Stimulated activated naive CD4-positive, alpha-beta T cell treated with Interleukin-2 at 50 U/mL for 16 hours (primary cell): Measurements from ENCODE around the gene FBLN1.
A peak's percentile ranks its signal among the peaks of the same experiment; 100 is the strongest.

Experiments used
- DNase-seq: peaks from one replicate; lab custom pipeline; 2025; lab: John Stamatoyannopoulos, UW

FBLN1 gene

DNA sequence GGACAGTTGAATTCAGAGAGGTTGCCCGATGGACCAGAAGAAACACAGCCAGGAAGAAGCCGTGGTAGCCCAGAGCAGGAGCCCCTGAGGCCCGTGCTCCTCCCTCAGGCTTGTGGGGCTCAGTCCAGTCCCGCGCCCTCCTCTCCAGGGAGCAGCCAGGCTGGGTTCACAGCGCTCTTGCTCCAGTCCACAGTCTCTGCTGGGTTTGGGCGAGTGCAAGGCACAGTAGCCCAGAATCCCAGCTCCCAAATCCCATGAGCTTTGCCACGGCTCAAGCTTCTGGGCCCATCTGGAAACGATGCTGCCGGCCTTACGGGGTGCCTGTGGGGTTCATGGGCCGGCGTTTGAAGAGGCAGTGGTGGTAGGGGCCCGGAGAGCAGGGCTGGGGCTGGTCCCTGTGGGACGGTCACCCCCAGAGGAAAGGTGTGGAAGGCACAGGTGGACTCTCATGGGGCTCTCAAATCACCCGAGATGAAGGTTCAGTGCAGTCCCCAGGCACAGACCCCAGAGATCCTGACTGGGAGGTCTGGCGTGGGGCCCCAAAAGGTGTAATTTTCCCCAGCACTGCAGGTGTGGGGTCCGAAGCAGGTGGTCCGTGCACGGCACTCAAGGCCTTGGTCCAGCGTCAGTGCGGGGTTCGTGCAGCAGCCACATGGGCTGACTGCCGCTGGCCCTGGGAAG lies 138.4 kb downstream of the FBLN1 start:
- DNase-seq, result no peak

- DNase-seq, result no peak
These were observed 140.3 kb downstream of the FBLN1 start for GRCh38 chr22:45642986-45643385.

- no peak for DNase-seq
These were observed 142.0 kb downstream of the FBLN1 start for GRCh38 chr22:45644714-45645113.

DNA sequence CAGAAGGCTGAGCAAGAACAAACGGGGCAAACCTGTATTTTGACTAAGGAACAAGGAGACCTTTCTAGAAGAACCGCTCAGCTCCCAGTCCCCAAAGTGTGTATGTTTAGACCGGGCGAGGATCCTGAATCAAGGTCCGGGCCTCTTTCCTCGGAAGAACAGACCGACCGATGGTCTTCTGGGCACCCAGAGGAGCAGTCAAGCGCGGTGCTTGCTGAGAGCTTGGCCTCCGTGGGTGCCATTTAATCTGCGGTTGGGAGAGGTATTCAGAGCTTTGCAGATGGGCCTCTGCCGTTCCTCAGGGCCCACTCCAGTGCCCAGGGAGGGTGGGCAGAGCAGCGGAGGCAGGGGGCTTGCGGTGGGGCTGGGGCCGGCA lies 142.5 kb downstream of the FBLN1 start:
- no peak for DNase-seq

GRCh38 chr22:45645526-45646414 lies 143.1 kb downstream of the FBLN1 start:
- peak; percentile 65 for DNase-seq

- no peak for DNase-seq
These were observed 145.0 kb downstream of the FBLN1 start for GRCh38 chr22:45647532-45648225.

- no peak for DNase-seq
These were observed 145.8 kb downstream of the FBLN1 start for GRCh38 chr22:45648301-45649117.

GRCh38 chr22:45649809-45650208 lies 147.1 kb downstream of the FBLN1 start:
- no peak for DNase-seq

DNA sequence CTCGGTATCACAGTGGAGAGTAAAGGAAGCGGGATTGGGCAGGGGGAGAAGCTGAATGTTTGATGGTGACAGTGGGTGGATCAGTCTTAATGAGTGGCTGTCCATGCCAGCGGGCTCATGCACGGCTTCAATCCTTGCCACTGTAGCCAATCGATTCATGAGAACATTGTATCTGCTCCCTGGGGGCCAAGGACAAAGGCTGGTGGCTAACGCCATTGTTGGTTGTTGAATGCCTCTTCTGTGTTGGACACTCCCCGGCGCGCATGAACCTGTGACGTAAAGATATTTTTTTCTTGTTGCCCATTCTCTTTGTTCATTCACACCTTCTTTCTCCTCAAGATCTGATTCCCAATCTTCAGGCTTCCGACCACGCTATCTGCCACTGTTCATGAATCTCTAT lies 148.0 kb downstream of the FBLN1 start:
- no peak for DNase-seq
